NCI-H2107 treated with DMSO at 0.1 percent for 48 hours (cell line): ENCODE data around the gene UBXN10.

Experiments
- DNase-seq: peaks from one replicate; lab custom pipeline; 2025; ENCODE audit not compliant: unreplicated experiment; lab: John Stamatoyannopoulos, UW

UBXN10 gene

DNA sequence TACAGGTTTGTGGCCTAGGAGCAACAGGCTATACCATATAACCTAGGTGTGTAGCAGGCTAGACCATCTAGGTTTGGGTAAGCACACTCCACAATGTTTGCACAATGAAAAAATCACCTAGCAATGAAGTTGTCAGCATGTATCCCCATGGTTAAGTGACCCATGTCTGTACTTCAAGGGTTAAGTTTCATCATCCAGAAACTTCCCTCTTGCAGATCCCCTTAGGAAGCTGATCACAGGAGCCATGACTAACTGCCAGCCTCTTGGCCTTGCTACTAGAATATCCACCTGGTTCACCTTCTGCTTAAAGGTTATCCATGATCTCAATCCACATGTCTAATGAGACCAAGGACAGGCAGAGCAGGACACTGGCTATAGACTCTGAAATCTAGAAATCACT, 3.5 kb upstream of the UBXN10 start:
- DNase-seq: no peak

DNA sequence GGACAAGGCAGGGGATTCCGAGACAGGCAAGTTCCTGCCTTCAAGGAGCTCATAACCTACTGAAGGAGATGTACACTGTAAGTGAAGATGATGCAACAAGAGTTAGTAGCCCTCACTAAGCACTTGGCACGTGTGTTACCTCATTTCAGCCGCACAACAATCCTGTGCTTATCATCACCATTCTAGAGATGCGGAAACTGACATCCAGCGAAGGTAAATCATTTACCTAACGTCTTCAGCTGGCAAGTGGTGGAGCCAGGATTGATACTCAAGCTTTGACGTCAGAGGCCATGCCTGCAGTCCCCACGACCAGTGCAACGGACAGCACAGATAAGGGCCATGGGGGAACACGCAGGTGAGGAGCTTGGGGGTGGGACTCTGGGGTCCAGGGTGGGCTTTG, 2.9 kb upstream of the UBXN10 start:
- DNase-seq: no peak

DNA sequence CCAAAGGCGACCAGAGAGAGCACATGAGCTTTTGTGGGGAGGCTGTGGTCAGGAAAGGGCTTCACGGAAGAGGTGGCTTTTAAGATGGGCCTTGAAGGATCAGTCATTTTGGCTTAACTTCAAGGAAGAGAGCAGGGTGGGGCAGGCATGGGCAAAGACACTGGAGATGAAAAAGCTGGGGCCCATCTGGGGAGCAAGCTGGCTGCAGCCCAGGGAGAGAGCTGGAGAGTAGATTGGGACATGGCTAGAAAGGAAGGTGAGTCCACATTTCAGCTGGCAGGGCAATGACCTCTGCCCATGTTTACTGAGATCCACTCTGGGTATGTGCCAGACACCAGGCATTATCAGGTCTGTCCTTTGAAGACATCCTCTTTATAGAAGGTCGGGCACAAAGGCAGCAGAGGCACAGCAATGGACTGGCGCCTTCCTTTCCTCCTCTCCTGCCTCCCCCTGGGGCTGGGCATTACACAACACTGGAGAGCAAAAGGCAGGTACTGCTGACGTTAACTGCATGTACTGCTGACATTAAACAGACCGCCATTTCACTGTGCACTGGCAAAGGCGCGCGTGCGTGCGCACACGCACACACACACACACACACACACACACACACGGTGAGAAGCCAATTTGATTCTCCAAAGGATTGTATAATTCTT, 2.2 kb upstream of the UBXN10 start:
- DNase-seq: no peak

GRCh38 chr1:20184481-20184900, 1.4 kb upstream of the UBXN10 start:
- no peak for DNase-seq

- no peak for DNase-seq
Observed at GRCh38 chr1:20184997-20185833, 681 bp upstream of the UBXN10 start.

GRCh38 chr1:20187103-20187812, 1.4 kb downstream of the UBXN10 start:
- DNase-seq: peak; percentile 15

- DNase-seq: no peak
Observed at GRCh38 chr1:20187813-20188454, 2.0 kb downstream of the UBXN10 start.

DNA sequence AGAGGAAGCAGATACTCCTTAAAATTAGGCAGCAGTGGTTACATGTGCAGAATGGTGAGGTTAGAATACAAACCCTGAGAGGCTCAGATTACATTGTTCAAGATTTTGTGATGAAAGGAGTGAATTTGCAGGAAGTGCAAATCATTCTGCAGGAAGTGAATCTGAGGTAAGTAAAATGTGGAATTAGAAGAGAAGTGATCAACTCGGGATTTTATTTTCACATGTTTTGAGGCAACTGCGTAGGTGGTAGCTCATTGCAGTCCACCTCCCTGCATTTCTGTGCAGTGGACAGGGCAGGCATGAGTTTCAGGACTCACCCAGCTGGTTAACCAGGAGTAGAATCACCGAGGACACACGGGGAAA, 2.5 kb downstream of the UBXN10 start:
- DNase-seq: no peak

- DNase-seq: no peak
Observed at GRCh38 chr1:20189664-20190063, 3.8 kb downstream of the UBXN10 start.

- DNase-seq: no peak
Observed at GRCh38 chr1:20190256-20191160, 4.6 kb downstream of the UBXN10 start.

DNA sequence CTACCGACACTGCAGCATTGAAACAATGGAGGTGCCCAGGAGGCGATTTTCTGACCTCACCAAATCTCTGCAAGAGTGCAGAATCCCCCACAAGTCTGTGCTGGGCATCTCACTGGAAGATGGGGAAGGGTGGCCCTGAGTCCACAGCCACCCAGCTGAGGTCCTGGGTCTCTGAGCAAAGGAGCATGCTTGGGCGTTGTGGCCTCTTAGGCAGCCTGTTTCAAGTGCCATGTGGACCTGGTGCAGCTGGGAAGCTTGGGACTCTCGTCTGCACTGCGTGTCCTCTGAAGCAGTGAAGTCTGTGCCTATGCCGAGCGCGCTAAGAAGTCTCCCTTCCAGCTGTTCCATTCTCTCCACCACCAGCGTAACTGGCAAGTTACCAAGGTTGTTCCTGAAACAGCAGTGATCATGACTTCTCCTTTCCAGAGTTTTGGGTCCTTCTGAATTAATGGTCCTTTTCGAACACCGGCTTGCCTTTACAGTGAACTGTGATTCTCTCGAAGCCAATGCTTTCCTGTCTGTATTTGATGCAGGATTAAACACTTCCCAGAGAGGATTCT, 5.5 kb downstream of the UBXN10 start:
- no peak for DNase-seq

- no peak for DNase-seq
Observed at GRCh38 chr1:20192364-20192763, 6.5 kb downstream of the UBXN10 start.

DNA sequence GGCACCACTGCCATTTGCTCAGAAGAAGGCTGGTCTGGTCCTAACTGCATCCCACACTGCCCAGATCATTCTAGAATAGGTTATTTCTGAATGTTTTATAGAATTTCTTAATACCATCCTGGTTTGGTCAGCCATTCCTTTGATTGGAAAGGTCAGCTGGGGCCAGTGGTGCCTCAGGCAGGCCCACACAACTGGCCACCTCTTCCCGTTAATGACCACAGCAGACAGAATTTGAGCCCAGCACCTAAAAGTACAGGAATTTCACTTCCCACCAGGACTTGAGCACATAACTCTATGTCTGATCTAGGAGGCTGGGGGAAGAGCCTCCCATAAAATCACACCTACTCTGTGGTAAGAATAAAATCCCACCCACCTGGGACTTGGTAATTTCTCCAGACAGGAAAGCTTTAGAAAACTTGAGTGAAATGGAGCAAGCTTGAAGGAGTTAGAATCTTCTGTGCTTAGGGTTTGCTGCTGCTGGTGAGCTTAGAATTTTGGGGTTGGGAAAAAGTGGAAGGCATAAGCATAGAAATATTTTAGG, 7.0 kb downstream of the UBXN10 start:
- no peak for DNase-seq

DNA sequence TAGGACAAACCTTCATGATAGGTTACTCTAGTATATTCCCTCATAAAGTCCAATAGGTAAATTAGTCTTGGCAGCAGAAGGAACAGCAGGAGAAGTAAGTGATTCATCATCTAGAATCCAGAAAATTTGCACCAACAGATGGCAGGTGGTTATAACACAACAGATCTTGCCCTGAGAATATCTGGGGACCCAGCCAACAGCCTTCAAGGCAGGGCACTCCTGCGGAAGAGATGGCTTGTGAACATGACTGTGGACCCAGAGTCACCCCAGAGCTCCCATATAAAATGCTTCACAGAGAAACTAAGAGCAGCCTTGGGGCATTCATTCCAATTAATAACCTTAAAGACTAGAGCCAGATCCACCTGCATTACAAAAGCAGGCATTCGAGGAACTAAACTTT, 8.3 kb downstream of the UBXN10 start:
- DNase-seq: no peak

DNA sequence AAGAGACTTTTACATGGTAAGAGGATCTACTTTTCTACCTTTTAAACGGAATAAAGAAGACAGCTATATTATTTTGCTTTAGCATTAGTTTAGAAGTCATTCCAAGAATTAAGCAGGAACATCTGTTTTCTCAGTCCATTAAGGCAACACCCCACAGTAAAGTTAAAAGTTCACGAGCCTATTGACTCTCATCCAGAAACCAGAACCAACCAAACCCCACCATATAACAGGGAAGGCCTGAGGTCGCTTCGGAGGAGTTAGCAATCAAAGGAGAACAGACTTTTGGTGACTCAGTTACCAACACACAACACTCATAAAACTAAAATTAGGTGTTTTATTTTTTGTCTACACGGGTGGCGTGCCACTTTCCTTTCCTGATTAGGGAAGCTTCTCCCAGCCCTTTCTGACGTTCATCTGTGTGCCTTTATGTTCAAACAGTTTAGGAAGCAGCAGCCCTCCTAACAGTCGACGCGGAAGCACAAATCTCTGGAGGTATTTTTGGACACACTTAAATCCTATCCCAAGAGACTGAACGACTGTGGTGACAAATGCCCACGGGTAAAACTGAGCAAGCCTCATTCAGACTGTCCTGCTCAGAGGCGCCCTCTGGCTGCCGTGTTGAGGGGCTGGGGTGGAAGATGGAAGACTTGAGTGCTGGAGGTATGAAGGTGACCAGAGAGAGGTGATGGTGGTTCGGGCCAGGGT, 9.0 kb downstream of the UBXN10 start:
- peak; percentile 12 for DNase-seq

GRCh38 chr1:20195462-20195780, 9.5 kb downstream of the UBXN10 start:
- no peak for DNase-seq

- DNase-seq: no peak
Observed at GRCh38 chr1:20197329-20197791, 11.5 kb downstream of the UBXN10 start.

- DNase-seq: no peak
Observed at GRCh38 chr1:20198296-20198695, 12.4 kb downstream of the UBXN10 start.

- no peak for DNase-seq
Observed at GRCh38 chr1:20198918-20199317, 13.0 kb downstream of the UBXN10 start.
